Thyroid gland (tissue), 4 donors: ENCODE data around the gene LRFN2. TPM values are rescaled to one million over a fixed set of nuclear protein-coding genes. Genes with fewer than 3 reads are reported as not detected.

Experiments used
- DNase-seq, 2 donors: peaks; one replicate each; pipeline ENCODE4 v3.0.0-alpha.2; 2019
- H3K27ac ChIP-seq, 3 donors: fragments of 200-600 bp; sonication (generic); 1 replicate in 2 of 3; 2 replicates in 1 of 3; pipeline ENCODE4 v1.5.1; 2016 to 2019; ENCODE audit warnings: mild to moderate bottlenecking in 1 of 3, moderate library complexity in 1 of 3
- H3K27me3 ChIP-seq: fragments of 200-600 bp; sonication (generic); one replicate; pipeline ENCODE4 v1.5.1; 2019
- H3K36me3 ChIP-seq, 2 donors: fragments of 200-600 bp; sonication (generic); one replicate each; pipeline ENCODE4 v1.5.1; 2016 to 2019
- H3K4me1 ChIP-seq, 2 donors: fragments of 200-600 bp; sonication (generic); one replicate each; pipeline ENCODE4 v1.5.1; 2017 to 2019
- H3K4me3 ChIP-seq, 3 donors: fragments of 200-600 bp; sonication (generic); replicated peaks in 1 of 3; 1 replicate in 2 of 3; 2 replicates in 1 of 3; pipeline ENCODE4 v1.5.1; 2016; ENCODE audit warnings: mild to moderate bottlenecking in 1 of 3
- H3K9me3 ChIP-seq: fragments of 200-600 bp; sonication (generic); one replicate; pipeline ENCODE4 v1.5.1; 2017
- CTCF ChIP-seq, 6 experiments: fragments of 200-600 bp in 3 of 6; fragments of 450-650 bp in 3 of 6; sonication (generic) in 3 of 6; IDR thresholded peaks; one replicate each; pipeline ENCODE4 v1.5.1; 2016 to 2019; ENCODE audit warnings: antibody characterized with exemption in 6 of 6, mild to moderate bottlenecking in 2 of 6, inconsistent platforms in 1 of 6, moderate library complexity in 1 of 6
- POLR2A ChIP-seq, 2 donors: fragments of 450-650 bp; IDR thresholded peaks; one replicate each; pipeline ENCODE4 v1.6.1; 2017; ENCODE audit warnings: antibody characterized with exemption in 2 of 2, mild to moderate bottlenecking in 2 of 2, moderate library complexity in 1 of 2
- WGBS, 2 donors: methylation state at CpG; one replicate each; pipeline ENCODE4 v1.1.5; 2017; 5-methylcytosine and 5-hydroxymethylcytosine counted together
- intact Hi-C: fragments of 100-400 bp; cut with DNase I; formaldehyde crosslinking; loops from one replicate; pipeline ENCODE4 v1.15.1; 2023
- small RNA-seq: library from RNA; depleted of rRNA; stranded (forward); fragments of <200 nt; gene quantifications from one replicate; pipeline ENCODE3, GENCODE V24; 2016
- total RNA-seq, 4 donors: library from RNA; depleted of rRNA; stranded (reverse); fragments of >200 nt; gene quantifications; one replicate each; pipeline ENCODE4 v1.2.3, GENCODE V29; 2016

Gene LRFN2
- total RNA-seq, 4 donors from 2014 or later = 0.13 TPM; not detected in 3

- no peaks in the 10 kb centered on the region for H3K4me1 ChIP-seq
- TF ChIP-seq POLR2A (IDR thresholded peaks at IDR 0.05) = no peak
- no peak for TF ChIP-seq CTCF (IDR thresholded peaks at IDR 0.05)
- H3K27me3 ChIP-seq = no peaks in the 10 kb centered on the region
- no peak overlapping the region for H3K4me3 ChIP-seq
- no peak for DNase-seq
- intact Hi-C loops = no loop called here
- H3K9me3 ChIP-seq = no peaks in the 10 kb centered on the region
- H3K27ac ChIP-seq = no peak overlapping the region
- WGBS, 2 donors = 71 to 93% methylated on average over 1 of the region's 1 CpG
- H3K36me3 ChIP-seq = no peaks in the 10 kb centered on the region
Observed at GRCh38 chr6:40341726-40342125, 245.4 kb downstream of the LRFN2 start.

Small RNAs within 50 kb of the gene (small RNA-seq; reads per million reads assigned to genes)
- not detected for gene RNU6-250P
